ENCODE measurements around the gene KRTAP24-1.

- TF ChIP-seq CUX1 (CRISPR knock-in tag; IDR thresholded peaks at IDR 0.05) (no peak), EP300 (IDR thresholded peaks at IDR 0.05; ENCODE audit: low read length) (no peak), ZNF274 (IDR thresholded peaks at IDR 0.05; ENCODE audit: borderline replicate concordance, low read depth, low read length) (no peak), CTCF (IDR thresholded peaks at IDR 0.05 in 2 of 3, conservative IDR thresholded peaks at IDR 0.05 in 1 of 3; ENCODE audit: insufficient read depth in 2 of 3, low read depth in 1 of 3, low read length in 3 of 3) (no peak), FOXA3 (CRISPR knock-in tag; conservative IDR thresholded peaks at IDR 0.05 in 1 of 2, IDR thresholded peaks at IDR 0.05 in 1 of 2) (no peak), ARNT (IDR thresholded peaks at IDR 0.05) (no peak), HMG20B (CRISPR knock-in tag; IDR thresholded peaks at IDR 0.05) (no peak)
These were observed 33.0 kb upstream of the KRTAP24-1 start for GRCh38 chr21:30315701-30316100.

Data from K562 (cell line).